ACHN (cell line): ENCODE results near the gene OVOL2.
"Not testable (repeated sequence)": the region's sequence is repeated elsewhere in the genome, so short reads cannot be mapped to it uniquely, and the experiment has no call there.

Source experiments
- DNase-seq: peaks from one replicate; pipeline ENCODE4 v3.0.0-alpha.2; 2015
- in situ Hi-C: cut with HindIII; loops from 2 replicates; pipeline ENCODE4 v1.10.0; 2017; ENCODE audit warnings: low sequenced_read_pairs, low pct_ligation_motif_present, low pct_unique_long_range_greater_than_20kb

Gene OVOL2

GRCh38 chr20:18057101-18057993 lies at the start of gene OVOL2:
OVOL2 (minus strand) TSS chr20:18057916; CDS start chr20:18057634, 282 bp downstream.
- no peak for DNase-seq
- in situ Hi-C loops, result no loop called here

DNA sequence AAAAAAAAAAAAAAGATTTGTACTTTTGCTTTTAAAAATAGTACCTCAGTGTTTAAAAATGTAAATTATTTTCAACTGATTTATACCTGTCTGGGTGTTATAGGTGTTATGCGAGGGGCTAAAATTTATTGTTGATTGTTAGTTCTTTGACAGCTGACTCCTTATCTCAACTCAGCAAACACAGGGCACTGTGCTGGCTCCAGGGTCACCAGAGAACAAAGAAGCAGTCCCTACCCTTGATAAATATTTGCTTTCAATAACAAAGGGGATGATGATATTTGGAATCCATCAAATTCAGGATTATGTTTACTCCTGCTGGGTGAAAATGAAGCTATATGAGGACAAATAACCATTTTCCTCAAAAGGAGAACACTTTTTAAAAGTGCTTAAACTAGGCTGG lies 45.8 kb upstream of the OVOL2 start:
- no peak for DNase-seq
- in situ Hi-C loops, result no loop called here

DNA sequence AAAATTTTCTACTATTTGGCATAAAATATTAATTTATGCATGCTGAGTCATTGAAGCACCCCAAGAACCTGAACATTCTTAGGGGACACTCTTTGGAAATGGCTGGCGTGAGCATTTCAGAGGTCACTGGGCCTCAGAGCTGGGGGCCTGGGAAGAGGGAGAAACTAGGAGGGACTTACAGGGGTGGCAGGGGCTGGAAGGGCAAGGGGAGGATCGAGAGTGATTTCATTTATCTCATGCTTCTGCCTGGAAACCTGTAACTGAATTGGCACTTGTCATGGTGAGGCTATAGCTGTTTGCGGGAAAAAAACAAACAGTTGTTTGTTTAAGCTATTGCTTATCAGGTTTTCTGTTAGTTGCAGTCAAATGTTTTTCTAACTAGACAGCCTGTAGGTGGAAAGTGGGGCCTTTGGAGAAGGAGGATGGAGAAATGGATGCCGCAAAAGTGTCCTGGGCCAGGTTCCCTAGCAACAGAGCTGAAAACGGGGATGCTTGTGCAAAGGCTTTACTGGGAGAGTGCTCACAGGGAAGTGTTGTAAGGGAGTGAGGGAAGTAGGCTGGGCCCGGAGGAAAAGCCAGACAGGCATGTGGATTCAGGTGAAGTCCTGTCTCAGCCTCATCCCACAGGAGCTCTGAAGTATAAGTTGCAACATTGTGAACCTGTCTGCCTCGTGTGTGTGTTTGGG lies 43.6 kb upstream of the OVOL2 start:
- in situ Hi-C loops, result no loop called here
- DNase-seq, result no peak

DNA sequence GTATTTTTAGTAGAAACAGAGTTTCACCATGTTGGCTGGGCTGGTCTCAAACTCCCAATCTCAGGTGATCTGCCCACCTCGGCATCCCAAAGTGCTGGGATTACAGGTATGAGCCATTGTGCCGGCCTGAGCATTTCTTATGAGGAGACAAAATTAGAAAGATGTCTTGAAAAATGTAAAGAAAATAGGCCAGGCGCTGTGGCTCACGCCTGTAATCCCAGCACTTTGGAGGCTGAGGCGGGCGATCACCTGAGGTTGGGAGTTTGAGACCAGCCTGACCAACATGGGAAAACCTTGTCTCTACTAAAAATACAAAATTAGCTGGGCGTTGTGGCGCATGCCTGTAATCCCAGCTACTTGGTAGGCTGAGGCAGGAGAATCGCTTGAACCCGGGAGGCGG lies 42.9 kb upstream of the OVOL2 start:
- in situ Hi-C loops, DNase-seq: not testable (repeated sequence)

- DNase-seq, result no peak
- in situ Hi-C loops, result no loop called here
Measured at GRCh38 chr20:18094191-18094590, 36.5 kb upstream of the OVOL2 start.

- in situ Hi-C loops, result no loop called here
- DNase-seq, result no peak
Measured at GRCh38 chr20:18093388-18093787, 35.7 kb upstream of the OVOL2 start.

DNA sequence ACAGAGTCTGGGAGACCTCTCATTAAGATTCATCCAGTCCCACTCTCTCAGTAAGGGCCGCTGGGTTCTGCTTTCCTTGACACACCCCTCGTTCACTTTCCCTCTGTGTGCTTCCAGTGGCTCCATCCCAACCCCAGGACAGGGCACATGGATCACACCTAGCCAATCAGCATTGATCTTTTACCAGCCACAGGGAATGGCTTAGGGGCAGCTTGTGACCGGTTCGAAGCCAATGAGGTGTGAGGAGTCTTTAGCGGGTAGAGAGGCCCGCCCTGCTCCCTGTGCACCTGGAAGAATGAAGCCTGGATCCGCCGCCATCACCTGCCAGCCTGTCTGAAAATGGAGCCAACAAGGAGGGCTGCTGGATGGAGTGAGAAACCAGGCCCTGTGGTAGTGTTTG lies 35.2 kb upstream of the OVOL2 start:
- in situ Hi-C loops, result no loop called here
- no peak for DNase-seq

GRCh38 chr20:18091623-18092022 lies 33.9 kb upstream of the OVOL2 start:
- DNase-seq, result no peak
- in situ Hi-C loops, result no loop called here

- no peak for DNase-seq
- in situ Hi-C loops, result no loop called here
Measured at GRCh38 chr20:18090477-18090876, 32.8 kb upstream of the OVOL2 start.

DNA sequence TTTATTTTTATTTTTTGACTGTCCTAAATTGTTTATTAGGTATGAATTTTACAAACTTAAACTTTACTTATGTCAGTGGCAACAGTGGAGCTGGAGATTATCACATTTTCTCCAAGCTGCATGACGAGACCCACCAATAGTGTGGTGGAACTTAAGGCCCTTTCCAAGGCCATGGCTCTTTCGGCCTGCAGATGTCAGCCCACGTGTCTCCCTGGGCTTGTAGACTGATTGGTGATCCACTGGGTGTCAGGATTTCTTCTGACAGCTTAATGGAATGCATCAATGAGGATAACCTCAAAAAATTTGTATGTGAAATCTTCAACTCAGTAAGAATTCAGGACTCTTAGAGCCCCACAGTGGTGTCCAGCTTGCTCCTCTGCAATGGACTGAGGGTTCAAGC lies 32.3 kb upstream of the OVOL2 start:
- no peak for DNase-seq
- in situ Hi-C loops, result no loop called here

GRCh38 chr20:18088841-18089240 lies 31.1 kb upstream of the OVOL2 start:
- DNase-seq, in situ Hi-C loops: not testable (repeated sequence)

DNA sequence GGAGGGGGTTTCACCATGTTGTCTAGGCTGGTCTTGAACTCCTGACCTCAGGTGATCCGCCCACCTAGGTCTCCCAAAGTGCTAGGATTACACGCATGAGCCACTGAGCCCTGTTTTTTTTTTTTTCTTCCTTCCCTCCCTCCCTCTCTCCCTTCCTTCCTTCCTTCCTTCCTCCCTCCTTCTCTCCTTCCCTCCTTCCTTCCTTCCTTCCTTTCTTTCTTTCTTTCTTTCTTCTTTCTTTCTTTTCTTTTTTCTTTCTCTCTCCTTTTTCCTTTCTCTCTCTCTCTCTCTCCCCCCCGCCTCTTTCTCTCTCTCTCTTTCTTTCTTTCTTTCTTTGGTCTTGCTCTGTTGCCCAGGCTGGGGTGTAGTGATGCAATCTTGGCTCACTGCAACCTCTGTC lies 30.6 kb upstream of the OVOL2 start:
- DNase-seq, in situ Hi-C loops: not testable (repeated sequence)

DNA sequence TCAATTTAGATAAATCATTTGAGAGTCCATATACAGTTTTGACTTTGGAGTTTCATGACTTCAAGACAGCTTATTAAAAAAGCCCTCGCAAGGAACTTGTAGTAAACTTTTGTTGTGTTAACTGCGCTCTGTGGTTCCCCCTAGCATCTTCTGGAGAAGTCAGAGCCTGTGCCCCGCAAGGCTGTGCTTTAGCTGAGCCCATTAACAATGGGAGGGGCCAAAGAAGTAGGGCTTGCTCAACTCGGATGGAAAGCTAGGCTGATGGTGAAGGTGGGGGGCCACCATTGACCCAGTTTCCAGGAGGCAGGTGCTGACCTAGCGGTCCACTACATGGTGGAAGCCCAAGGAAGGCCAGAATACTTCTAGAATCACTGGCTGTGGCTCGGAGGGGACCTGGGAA lies 29.3 kb upstream of the OVOL2 start:
- in situ Hi-C loops, result no loop called here
- DNase-seq, result no peak

DNA sequence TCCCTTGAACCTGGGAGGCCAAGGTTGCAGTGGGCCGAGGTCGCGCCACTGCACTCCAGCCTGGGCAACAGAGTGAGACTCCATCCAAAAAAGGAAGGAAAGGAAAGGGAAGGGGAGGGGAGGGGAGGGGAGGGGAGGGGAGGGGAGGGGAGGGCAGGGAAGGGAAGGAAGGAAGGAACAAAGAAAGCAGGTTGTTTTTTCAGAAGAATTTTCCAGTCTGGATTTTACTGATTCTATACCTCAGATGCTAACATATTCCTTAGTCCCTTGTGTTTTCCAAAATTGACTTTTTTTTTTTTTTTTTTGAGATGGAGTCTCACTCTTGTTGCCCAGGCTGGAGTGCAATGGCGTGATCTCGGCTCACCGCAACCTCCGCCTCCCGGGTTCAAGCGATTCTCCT lies 23.1 kb upstream of the OVOL2 start:
- in situ Hi-C loops, DNase-seq: not testable (repeated sequence)

DNA sequence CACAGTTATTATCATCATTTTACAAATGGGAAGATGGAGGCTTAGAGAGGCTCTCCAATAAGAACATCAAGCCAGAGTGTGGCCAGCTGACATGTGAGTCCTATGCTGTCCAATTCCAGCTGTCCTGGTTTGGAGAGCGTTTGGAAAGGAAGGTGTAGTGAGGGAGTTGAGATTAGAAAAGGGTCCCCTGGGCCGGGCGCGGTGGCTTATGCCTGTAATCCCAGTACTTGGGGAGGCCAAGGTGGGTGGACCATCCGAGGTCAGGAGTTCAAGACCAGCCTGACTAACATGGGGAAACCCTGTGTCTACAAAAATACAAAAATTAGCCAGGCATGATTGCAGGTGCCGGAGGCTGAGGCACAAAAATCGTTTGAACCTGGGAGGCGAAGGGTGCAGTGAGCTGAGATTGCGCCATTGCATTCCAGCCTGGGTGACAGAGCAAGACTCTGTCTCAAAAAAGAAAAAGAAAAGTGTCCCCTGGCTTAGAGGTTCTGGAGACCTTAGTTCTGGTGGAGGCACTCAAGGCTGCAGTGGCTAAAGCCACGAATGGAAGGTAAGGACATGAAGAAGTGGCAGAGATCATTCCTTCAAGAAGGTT lies 22.1 kb upstream of the OVOL2 start:
- in situ Hi-C loops, result no loop called here
- no peak for DNase-seq

- DNase-seq, result no peak
- in situ Hi-C loops, result no loop called here
Measured at GRCh38 chr20:18077157-18077556, 19.4 kb upstream of the OVOL2 start.

DNA sequence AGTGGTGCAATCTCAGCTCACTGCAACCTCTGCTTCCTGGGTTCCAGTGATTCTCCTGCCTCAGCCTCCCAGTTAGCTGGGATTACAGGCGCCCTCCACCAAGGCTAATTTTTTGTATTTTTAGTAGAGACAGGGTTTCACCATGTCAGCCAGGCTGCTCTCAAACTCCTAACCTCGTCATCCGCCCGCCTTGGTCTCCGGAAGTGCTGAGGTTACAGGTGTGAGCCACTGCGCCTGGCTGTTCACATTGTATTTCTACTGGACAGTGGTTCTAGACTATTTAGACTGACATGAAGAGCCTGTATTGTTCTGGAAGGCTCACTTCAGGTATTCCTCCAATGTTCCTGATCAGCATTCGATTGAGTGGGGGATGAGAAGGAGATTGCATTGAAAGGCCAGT lies 14.8 kb upstream of the OVOL2 start:
- DNase-seq, result no peak
- in situ Hi-C loops, result no loop called here

GRCh38 chr20:18066421-18067333 lies 9.0 kb upstream of the OVOL2 start:
- in situ Hi-C loops, result no loop called here

GRCh38 chr20:18063676-18064075 lies 6.0 kb upstream of the OVOL2 start:
- no peak for DNase-seq
- in situ Hi-C loops, result no loop called here

More at GRCh38 chr20:18066421-18067333, 9.0 kb upstream of the OVOL2 start:
- DNase-seq, result no peak
